IPS-20b (cell line): Measurements from ENCODE around the gene MSI2.

Experiments used
- H3K27ac ChIP-seq: one replicate; pipeline ENCODE4 v1.5.1; 2013; ENCODE audit warnings: low read length
- H3K27me3 ChIP-seq: 2 replicates; pipeline ENCODE4 v1.6.1; 2013; ENCODE audit warnings: mild to moderate bottlenecking, low read length, inconsistent platforms; ENCODE audit not compliant: insufficient read depth
- H3K36me3 ChIP-seq: 2 replicates; pipeline ENCODE4 v1.6.1; 2013; ENCODE audit warnings: low read depth, mild to moderate bottlenecking, inconsistent platforms, low read length, moderate library complexity; ENCODE audit not compliant: insufficient read depth
- H3K4me1 ChIP-seq: 2 replicates; pipeline ENCODE4 v1.6.1; 2013; ENCODE audit warnings: mild to moderate bottlenecking, control low read depth, inconsistent platforms, low read length, moderate library complexity; ENCODE audit not compliant: insufficient read depth
- H3K4me3 ChIP-seq: 2 replicates; pipeline ENCODE4 v1.5.1; 2013; ENCODE audit warnings: mild to moderate bottlenecking, low read length, inconsistent platforms
- H3K9ac ChIP-seq: 2 replicates; pipeline ENCODE4 v1.6.1; 2013; ENCODE audit warnings: low read depth, mild to moderate bottlenecking, inconsistent platforms, low read length, moderate library complexity
- H3K9me3 ChIP-seq: 2 replicates; pipeline ENCODE4 v1.6.1; 2013; ENCODE audit warnings: mild to moderate bottlenecking, low read depth, low read length, inconsistent platforms; ENCODE audit not compliant: insufficient read depth

Gene MSI2

DNA sequence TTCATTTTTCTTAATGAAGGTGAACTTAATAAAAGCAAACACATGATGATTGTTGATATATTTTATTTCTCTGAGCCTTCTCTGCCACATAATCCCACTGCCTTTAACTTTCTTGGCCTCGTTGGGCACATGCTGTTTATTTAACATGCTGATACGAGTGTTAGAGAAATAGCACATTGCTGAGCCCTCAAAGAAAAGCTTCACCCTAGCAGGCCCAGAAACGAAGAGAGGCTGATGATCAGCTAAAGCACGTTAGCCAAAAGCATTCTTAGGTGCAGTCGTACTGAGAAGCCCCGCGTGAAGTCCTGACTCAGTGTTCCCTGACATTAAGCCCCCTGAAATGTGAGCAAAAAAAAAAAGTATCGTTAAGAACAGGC is 366.0 kb downstream of the MSI2 start:
- Histone ChIP-seq H3K4me1 (no peaks in the 10 kb centered on the region; the same call in 1 of the 2 replicates), H3K4me3 (no peak overlapping the region), H3K9me3 (peaks cover 3% of the 10 kb centered on the region; the same call in 1 of the 2 replicates), H3K9ac (no peak overlapping the region), H3K27me3 (no peaks in the 10 kb centered on the region), H3K36me3 (peaks cover 13% of the 10 kb centered on the region; the same call in 1 of the 2 replicates), H3K27ac (no peak overlapping the region)

DNA sequence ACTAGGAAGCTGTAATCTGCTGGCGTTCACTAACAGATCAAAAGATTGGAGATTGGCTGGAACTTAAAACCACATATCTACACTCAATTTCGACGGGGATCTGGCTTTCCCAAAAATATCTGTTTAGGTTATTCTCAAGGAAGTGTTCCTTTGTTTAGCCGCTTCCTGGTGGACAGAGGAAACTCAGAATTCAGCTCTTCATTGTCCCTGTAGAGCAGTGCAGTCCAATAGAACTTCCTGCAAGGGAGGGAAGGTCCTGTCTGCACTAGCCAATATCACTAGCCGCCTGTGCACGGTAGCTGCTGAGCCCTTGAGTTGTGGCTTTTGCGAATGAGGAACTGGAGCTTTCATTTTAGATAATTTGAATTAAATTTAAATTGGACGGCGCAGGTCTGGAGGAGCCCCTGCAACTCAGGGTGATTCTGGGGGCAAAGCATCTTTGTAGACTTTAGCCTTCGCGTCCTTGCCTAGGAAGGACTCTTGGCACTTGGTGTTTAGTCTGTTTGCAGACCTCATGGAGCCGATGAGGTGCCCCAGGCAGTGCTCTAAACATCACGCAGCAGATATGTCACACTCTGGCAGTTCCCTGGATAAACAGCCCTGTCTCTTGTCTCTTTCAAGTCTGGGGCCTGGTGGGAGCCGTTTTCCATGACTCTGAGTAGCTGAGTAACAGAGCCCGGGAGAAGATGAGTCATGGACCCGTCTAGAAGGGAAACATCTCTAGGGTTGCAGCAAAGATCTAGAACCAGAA is 366.5 kb downstream of the MSI2 start:
- no peak overlapping the region for H3K4me3 ChIP-seq
- no peak overlapping the region for H3K27ac ChIP-seq
- H3K36me3 ChIP-seq, result 0 out of 2 replicates have a peak, but pooled peaks cover 10% of the 10 kb centered on the region
- H3K9me3 ChIP-seq, result no peaks in the 10 kb centered on the region
- H3K9ac ChIP-seq, result no peak overlapping the region
- no peaks in the 10 kb centered on the region; the same call in 1 of the 2 replicates for H3K4me1 ChIP-seq
- no peaks in the 10 kb centered on the region for H3K27me3 ChIP-seq

DNA sequence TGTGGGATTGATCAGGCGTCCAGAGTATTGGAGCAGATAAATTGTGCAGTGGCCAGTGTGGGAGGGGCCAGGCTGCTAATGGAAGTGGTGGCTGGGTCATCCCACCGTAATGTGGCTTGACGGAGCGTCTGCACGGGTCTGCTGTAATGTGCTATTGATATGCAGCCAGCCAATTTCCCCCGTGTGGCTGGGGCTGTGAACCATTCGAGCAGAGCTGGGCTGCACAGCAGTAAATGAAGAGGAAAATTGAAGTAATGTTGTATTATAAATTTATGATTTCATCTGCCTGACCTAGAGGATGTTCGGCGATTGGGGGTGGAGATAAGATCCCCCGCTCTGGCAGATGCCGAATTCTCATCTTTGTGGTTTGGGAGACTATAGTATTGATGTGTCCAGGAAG is 367.3 kb downstream of the MSI2 start:
- Histone ChIP-seq H3K4me1 (no peaks in the 10 kb centered on the region; the same call in 1 of the 2 replicates), H3K9me3 (no peaks in the 10 kb centered on the region), H3K4me3 (no peak overlapping the region), H3K36me3 (0 out of 2 replicates have a peak, but pooled peaks cover 10% of the 10 kb centered on the region), H3K27me3 (no peaks in the 10 kb centered on the region), H3K9ac (no peak overlapping the region), H3K27ac (no peak overlapping the region)

DNA sequence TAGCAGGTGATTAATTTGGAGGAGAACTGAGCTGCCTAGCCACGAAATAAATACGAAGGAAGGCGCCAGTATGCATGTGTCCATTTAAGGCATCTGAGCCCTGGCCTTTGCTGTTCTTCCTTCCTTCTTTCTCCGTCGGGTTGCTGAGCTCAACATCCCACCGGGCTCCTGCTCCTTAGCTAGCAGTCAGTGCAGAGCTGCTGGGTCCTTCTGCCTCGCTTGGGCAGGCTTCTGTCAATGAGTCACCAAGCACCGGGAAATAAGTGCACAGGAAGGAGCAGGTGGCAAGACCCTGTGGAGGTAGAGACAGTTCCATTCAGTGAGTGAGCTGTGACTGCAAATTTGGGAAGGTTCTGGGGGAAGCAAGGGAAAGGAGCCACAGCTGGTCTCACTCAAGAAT is 368.1 kb downstream of the MSI2 start:
- no peak overlapping the region for H3K4me3 ChIP-seq
- H3K4me1 ChIP-seq, result no peaks in the 10 kb centered on the region; the same call in 1 of the 2 replicates
- H3K36me3 ChIP-seq, result 0 out of 2 replicates have a peak, but pooled peaks cover 4% of the 10 kb centered on the region
- H3K9me3 ChIP-seq, result no peaks in the 10 kb centered on the region
- no peaks in the 10 kb centered on the region for H3K27me3 ChIP-seq
- H3K27ac ChIP-seq, result no peak overlapping the region
- no peak overlapping the region; the same call in 1 of the 2 replicates for H3K9ac ChIP-seq

- no peak overlapping the region for H3K27ac ChIP-seq
- no peaks in the 10 kb centered on the region for H3K27me3 ChIP-seq
- H3K4me1 ChIP-seq, result no peaks in the 10 kb centered on the region; the same call in 1 of the 2 replicates
- H3K9me3 ChIP-seq, result no peaks in the 10 kb centered on the region
- H3K4me3 ChIP-seq, result no peak overlapping the region
- no peak overlapping the region for H3K9ac ChIP-seq
- 0 out of 2 replicates have a peak, but pooled peaks cover 3% of the 10 kb centered on the region for H3K36me3 ChIP-seq
Observed at GRCh38 chr17:57625511-57625910, 369.2 kb downstream of the MSI2 start.

- H3K36me3 ChIP-seq, result 0 out of 2 replicates have a peak, but pooled peaks cover 3% of the 10 kb centered on the region
- no peak overlapping the region for H3K4me3 ChIP-seq
- no peaks in the 10 kb centered on the region for H3K9me3 ChIP-seq
- H3K4me1 ChIP-seq, result no peaks in the 10 kb centered on the region; the same call in 1 of the 2 replicates
- H3K9ac ChIP-seq, result no peak overlapping the region
- H3K27ac ChIP-seq, result no peak overlapping the region
- no peaks in the 10 kb centered on the region for H3K27me3 ChIP-seq
Observed at GRCh38 chr17:57625957-57626356, 369.6 kb downstream of the MSI2 start.

GRCh38 chr17:57626520-57627210 is 370.3 kb downstream of the MSI2 start:
- H3K27me3 ChIP-seq, result no peaks in the 10 kb centered on the region
- H3K36me3 ChIP-seq, result 0 out of 2 replicates have a peak, but pooled peaks cover 3% of the 10 kb centered on the region
- H3K9me3 ChIP-seq, result no peaks in the 10 kb centered on the region
- H3K4me3 ChIP-seq, result no peak overlapping the region
- no peak overlapping the region for H3K9ac ChIP-seq
- no peaks in the 10 kb centered on the region; the same call in 1 of the 2 replicates for H3K4me1 ChIP-seq
- H3K27ac ChIP-seq, result no peak overlapping the region

DNA sequence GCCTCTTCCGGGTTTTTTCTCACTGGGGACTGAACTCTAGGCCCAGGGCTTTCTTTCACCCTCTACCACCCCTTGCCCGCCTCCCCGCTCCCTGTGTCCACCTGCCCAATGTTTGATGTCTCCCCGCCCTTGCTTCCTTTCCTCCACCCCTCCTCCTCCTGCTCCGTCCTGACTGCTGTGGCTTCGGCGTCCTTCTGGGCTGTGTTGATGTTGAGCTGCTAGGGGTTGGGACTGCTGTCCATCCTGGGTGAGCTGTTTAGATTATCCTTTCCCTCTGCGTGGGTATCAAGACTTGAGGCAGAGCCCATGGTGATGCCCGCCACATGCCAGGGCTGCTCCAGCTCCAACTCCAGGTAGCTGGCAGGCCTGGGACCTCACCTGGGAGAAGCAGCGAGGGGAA is 371.3 kb downstream of the MSI2 start:
- H3K4me1 ChIP-seq, result no peaks in the 10 kb centered on the region; the same call in 1 of the 2 replicates
- H3K9ac ChIP-seq, result no peak overlapping the region
- no peaks in the 10 kb centered on the region for H3K9me3 ChIP-seq
- no peak overlapping the region for H3K27ac ChIP-seq
- no peaks in the 10 kb centered on the region for H3K27me3 ChIP-seq
- no peak overlapping the region for H3K4me3 ChIP-seq
- H3K36me3 ChIP-seq, result peaks cover 6% of the 10 kb centered on the region; the same call in 1 of the 2 replicates

GRCh38 chr17:57628421-57628820 is 372.1 kb downstream of the MSI2 start:
- Histone ChIP-seq H3K36me3 (peaks cover 12% of the 10 kb centered on the region; the same call in 1 of the 2 replicates), H3K27me3 (no peaks in the 10 kb centered on the region), H3K27ac (no peak overlapping the region), H3K4me1 (no peaks in the 10 kb centered on the region), H3K9ac (no peak overlapping the region), H3K4me3 (no peak overlapping the region), H3K9me3 (no peaks in the 10 kb centered on the region)

GRCh38 chr17:57629470-57629869 is 373.1 kb downstream of the MSI2 start:
- H3K27me3 ChIP-seq, result no peaks in the 10 kb centered on the region
- H3K27ac ChIP-seq, result no peak overlapping the region
- H3K36me3 ChIP-seq, result peaks cover 18% of the 10 kb centered on the region; the same call in 1 of the 2 replicates
- no peak overlapping the region for H3K4me3 ChIP-seq
- no peak overlapping the region for H3K9ac ChIP-seq
- H3K9me3 ChIP-seq, result no peaks in the 10 kb centered on the region
- no peaks in the 10 kb centered on the region for H3K4me1 ChIP-seq

GRCh38 chr17:57629886-57630285 is 373.6 kb downstream of the MSI2 start:
- Histone ChIP-seq H3K4me3 (no peak overlapping the region), H3K9me3 (no peaks in the 10 kb centered on the region), H3K27ac (no peak overlapping the region), H3K4me1 (no peaks in the 10 kb centered on the region), H3K27me3 (no peaks in the 10 kb centered on the region), H3K36me3 (peaks cover 18% of the 10 kb centered on the region; the same call in 1 of the 2 replicates), H3K9ac (no peak overlapping the region)
